Ishikawa (cell line): ENCODE measurements around the gene PARPBP.

Experiments used
- CEBPB ChIP-seq: IDR thresholded peaks from 2 replicates; pipeline ENCODE4 v1.6.1; 2012
- FOXM1 ChIP-seq: IDR thresholded peaks from 2 replicates; pipeline ENCODE4 v1.6.1; 2012; ENCODE audit warnings: low read depth, borderline replicate concordance
- RAD21 ChIP-seq: IDR thresholded peaks from 2 replicates; pipeline ENCODE4 v1.6.1; 2012; ENCODE audit warnings: low read depth
- REST ChIP-seq: IDR thresholded peaks from 2 replicates; pipeline ENCODE4 v1.6.1; 2012; ENCODE audit warnings: low read depth, mild to moderate bottlenecking
- YY1 ChIP-seq: IDR thresholded peaks from 2 replicates; pipeline ENCODE4 v1.6.1; 2012; ENCODE audit warnings: low read depth

GRCh38 chr12:102174761-102175160 is 54.8 kb downstream of the PARPBP start:
- TF ChIP-seq REST (no peak), YY1 (no peak), FOXM1 (no peak), RAD21 (no peak), CEBPB (no peak)
